GM10266 (cell line): ENCODE results near the gene NOL9.

Experiments
- DNase-seq: peaks from one replicate; pipeline ENCODE4 v3.0.0; 2012; ENCODE audit errors: extremely low spot score
- CTCF ChIP-seq: IDR thresholded peaks from 2 replicates; pipeline ENCODE4 v1.5.1; 2012; ENCODE audit warnings: mild to moderate bottlenecking, low read depth; ENCODE audit not compliant: control insufficient read depth, insufficient read depth; ENCODE audit errors: missing control alignments

The NOL9 gene

DNA sequence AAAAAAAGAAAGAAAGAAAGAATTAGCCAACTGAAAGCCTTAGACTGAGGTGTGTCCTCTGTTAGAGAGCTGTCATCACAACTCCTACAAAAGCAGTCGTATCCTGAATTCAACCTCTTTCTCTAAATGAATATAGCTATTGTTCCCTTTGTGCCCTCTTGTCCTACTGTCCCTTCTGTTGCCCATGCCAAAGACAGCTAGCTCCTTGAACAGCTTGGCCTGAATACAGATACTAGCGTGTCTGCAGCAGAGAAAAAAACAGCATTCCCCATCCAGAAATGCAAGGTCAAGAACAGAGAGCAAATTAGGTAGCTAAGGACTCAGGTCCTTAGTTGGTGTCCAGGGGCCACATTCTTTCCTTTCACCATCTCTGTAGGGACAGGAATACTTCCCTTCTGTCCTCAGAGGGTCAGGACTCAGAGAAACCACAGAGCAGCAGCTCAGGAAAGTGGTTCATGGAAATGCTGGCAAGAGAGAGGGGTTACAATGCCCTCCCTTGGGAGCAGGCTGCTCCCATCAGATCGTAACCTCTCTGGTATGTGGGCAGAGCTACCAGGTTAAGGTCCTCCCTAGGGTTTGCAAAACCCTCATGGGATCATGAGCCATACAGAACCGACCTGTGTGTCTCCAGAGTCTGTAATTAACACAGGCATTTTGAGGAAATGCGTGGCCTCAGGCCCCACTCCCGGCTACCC is 23.7 kb upstream of the NOL9 start:
- TF ChIP-seq CTCF, result no peak
- DNase-seq, result no peak

DNA sequence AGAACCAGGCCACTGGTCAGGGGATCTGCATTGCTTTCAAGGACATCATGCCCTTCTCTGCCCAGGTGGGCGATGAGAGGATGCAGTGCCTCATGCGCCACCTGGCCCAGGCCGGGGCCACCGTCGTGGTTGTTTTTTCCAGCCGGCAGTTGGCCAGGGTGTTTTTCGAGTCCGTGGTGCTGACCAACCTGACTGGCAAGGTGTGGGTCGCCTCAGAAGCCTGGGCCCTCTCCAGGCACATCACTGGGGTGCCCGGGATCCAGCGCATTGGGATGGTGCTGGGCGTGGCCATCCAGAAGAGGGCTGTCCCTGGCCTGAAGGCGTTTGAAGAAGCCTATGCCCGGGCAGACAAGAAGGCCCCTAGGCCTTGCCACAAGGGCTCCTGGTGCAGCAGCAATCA is 20.5 kb upstream of the NOL9 start:
- no peak for DNase-seq
- TF ChIP-seq CTCF, result no peak

DNA sequence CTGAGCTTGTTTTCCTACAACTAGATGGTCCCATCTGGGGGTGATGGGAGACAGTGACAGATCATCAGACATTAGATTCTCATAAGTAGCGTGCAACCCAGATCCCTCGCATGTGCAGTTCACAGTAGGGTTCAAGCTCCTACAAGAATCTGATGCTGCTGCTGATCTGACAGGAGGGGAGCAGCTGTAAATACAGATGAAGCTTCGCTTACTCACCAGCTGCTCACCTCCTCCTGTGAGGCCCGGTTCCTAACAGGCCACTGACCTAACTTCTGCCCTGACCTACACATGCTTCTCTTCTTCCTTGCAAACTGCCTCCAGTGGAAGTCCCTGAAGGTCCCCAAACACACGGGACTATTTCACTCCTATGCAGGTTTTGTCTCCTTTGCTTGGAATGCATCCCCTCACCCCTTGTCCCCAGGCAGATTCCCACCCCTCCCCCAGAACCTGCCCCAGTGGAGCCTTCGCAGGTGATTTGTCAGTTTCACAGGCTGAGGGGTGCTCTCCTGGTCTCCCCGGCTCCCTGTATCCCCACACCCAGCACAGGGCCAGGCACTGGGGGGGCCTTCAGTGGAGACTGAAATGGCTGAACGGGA is 19.8 kb upstream of the NOL9 start:
- no peak for DNase-seq
- TF ChIP-seq CTCF, result no peak

DNA sequence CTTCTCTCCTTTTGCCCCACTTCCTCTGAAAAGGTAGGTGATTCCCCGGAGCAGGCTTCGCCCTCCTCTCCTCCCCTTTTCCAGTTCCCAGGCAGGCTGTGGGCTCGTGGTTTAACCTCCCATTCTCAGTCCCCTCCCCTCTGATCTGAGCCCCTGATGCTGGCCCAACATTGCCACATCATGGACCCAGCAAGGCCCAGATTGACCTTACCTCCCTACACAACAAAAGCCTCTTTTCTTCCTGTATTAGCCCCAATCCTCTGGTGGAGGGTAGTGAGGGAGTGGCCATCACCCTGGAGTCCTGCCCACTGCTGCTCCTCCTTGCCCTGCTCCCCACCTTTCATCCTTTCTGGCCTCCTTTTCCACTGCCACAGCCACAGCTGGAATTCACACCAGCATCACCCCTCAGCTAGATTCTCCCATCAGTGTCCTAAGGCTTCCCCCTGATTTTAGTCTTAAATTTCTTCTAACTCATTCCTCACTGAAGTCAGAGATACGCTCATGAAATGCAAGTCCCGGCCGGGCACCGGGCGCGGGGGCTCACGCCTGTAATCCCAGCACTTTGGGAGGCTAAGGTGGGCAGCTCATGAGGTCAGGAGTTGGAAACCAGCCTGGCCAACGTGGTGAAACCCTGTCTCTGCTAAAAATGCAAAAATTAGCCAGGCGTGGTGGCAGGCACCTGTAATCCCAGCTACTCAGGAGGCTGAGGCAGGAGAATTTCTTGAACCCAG is 18.5 kb upstream of the NOL9 start:
- no peak for DNase-seq

GRCh38 chr1:6570987-6571386 is 16.7 kb upstream of the NOL9 start:
- DNase-seq, result no peak
- TF ChIP-seq CTCF, result no peak

More for the DNA sequence above, 18.5 kb upstream of the NOL9 start:
- no peak for TF ChIP-seq CTCF

DNA sequence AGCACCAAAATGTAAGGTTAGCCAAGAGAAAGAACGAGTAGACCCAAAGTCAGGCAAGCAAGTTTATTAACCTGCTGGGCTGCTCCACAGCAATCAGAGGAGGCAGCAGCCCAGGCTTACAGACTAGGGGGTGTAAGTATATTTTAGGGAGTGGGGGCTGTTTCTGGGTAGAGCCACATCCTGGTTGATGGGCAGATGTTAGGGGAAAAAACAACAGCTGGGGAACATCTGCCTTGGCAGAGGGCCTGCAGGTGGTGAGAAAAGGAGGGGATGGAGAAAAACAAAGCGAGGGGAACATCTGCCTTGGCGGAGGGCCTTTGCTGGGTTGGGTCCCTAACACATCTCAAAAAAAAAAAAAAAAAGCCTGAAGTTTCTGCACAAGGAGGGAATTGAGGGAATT is 15.8 kb upstream of the NOL9 start:
- TF ChIP-seq CTCF, result no peak
- DNase-seq, result no peak

GRCh38 chr1:6569033-6569432 is 14.7 kb upstream of the NOL9 start:
- TF ChIP-seq CTCF, result no peak
- no peak for DNase-seq
